Natural killer cell treated with Interleukin-12 subunit alpha and Interleukin-12 subunit beta and Interleukin-15 and Interleukin-18, amount 100 ng/mL, for 72 hours (primary cell): ENCODE data around the gene ZNF436. TPM values are rescaled to one million over a fixed set of nuclear protein-coding genes. Genes with fewer than 3 reads are reported as not detected.
A peak's percentile ranks its signal among the peaks of the same experiment; 100 is the strongest.

Experiments
- ATAC-seq, 2 donors: fragments of 150-1000 bp; cut with Tn5 transposase in 1 of 2; sonication (Bioruptor Pico), chemical (Tn5 transposase) in 1 of 2; 2 replicates each; pipeline ENCODE4 v1.10.0; 2021
- DNase-seq: peaks from one replicate; pipeline ENCODE4 v3.0.0; 2022; ENCODE audit warnings: low spot score
- H3K27ac Mint-ChIP-seq, 2 donors: 1 replicate in 1 of 2; 2 replicates in 1 of 2; pipeline ENCODE4 v1.8.0; 2022; ENCODE audit warnings: mixed read lengths in 2 of 2, mild to moderate bottlenecking in 1 of 2, moderate library complexity in 1 of 2
- H3K27me3 Mint-ChIP-seq, 2 donors: 1 replicate in 1 of 2; 2 replicates in 1 of 2; pipeline ENCODE4 v1.8.0; 2022; ENCODE audit warnings: mixed read lengths in 2 of 2
- H3K36me3 Mint-ChIP-seq: one replicate; pipeline ENCODE4 v1.8.0; 2022; ENCODE audit warnings: mixed read lengths
- H3K4me1 Mint-ChIP-seq, 2 donors: 1 replicate in 1 of 2; 2 replicates in 1 of 2; pipeline ENCODE4 v1.8.0; 2022; ENCODE audit warnings: low read depth in 2 of 2, mixed read lengths in 2 of 2, mild to moderate bottlenecking in 1 of 2
- H3K4me3 Mint-ChIP-seq: one replicate; pipeline ENCODE4 v1.8.0; 2022; ENCODE audit warnings: mixed read lengths
- H3K9me3 Mint-ChIP-seq: 2 replicates; pipeline ENCODE4 v1.8.0; 2022; ENCODE audit warnings: mixed read lengths
- total RNA-seq, 2 donors: library from RNA; stranded (reverse); gene quantifications; one replicate each; pipeline ENCODE4 v1.2.3, GENCODE V29; 2022

Gene ZNF436
- total RNA-seq, 2 donors from 2014 or later = 4.7 to 6.3 TPM

- Mint-ChIP-seq H3K9me3 (peaks cover 4% of the 10 kb centered on the region), H3K4me1 (peaks cover 26 to 29% of the 10 kb centered on the region in 2 donors), H3K4me3 (peak overlapping the region; percentile 93), H3K27ac (peak overlapping the region; percentile 88 to 95), H3K36me3 (peaks cover 30% of the 10 kb centered on the region), H3K27me3 (no peaks in the 10 kb centered on the region)
- DNase-seq = no peak
- ATAC-seq = no peak
These were observed 2.2 kb downstream of the ZNF436 start for GRCh38 chr1:23367451-23367790.

DNA sequence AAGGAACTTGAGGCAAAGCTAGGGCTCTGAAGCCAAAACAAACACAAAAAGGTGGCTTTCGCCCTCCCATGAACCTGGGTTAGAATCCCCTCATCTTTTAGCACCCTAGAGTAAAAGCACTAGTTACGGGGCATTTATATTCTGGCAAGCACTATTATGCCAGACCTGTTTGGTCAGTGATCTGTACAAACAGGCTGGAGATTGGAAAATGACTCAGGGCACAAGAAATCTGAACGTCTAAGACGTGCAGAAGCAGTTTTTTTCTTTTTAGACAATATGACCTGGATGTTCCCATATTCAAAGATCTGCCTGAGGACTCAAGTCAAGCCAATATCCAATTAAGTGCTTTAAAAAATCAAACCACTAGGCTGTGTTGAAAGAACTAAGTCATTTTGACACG, 3.0 kb downstream of the ZNF436 start:
- no peaks in the 10 kb centered on the region for H3K27me3 Mint-ChIP-seq
- DNase-seq (no peak), ATAC-seq (no peak)
- no peak overlapping the region for H3K27ac Mint-ChIP-seq
- H3K4me1 Mint-ChIP-seq = peaks cover 23 to 26% of the 10 kb centered on the region in 2 donors
- peaks cover 7% of the 10 kb centered on the region for H3K9me3 Mint-ChIP-seq
- peak overlapping the region; percentile 93 for H3K4me3 Mint-ChIP-seq
- H3K36me3 Mint-ChIP-seq = peaks cover 38% of the 10 kb centered on the region

DNA sequence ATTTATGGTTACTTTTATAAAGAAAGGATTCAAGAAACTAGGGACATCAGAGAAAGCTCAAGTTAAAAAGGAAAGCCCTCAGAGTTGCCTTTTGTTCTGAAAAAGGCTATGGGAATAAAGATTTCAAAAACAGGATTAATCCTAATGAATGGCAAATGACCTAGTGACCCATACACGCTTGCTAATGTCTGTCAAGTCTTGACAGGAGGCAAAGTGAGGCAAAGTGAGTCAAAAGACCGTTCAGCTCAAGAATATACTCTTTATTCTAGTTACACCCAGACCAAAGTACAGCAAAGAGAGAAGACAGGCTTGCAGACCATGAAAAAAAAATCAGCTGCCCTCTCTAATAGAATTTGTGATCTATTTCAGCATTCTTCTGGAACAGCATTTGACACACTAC, 3.5 kb downstream of the ZNF436 start:
- ATAC-seq (no peak), DNase-seq (no peak)
- Mint-ChIP-seq H3K27me3 (no peaks in the 10 kb centered on the region), H3K9me3 (peaks cover 7% of the 10 kb centered on the region), H3K4me1 (peaks cover 23 to 26% of the 10 kb centered on the region in 2 donors), H3K27ac (no peak overlapping the region), H3K4me3 (no peak overlapping the region), H3K36me3 (peaks cover 43% of the 10 kb centered on the region)

DNA sequence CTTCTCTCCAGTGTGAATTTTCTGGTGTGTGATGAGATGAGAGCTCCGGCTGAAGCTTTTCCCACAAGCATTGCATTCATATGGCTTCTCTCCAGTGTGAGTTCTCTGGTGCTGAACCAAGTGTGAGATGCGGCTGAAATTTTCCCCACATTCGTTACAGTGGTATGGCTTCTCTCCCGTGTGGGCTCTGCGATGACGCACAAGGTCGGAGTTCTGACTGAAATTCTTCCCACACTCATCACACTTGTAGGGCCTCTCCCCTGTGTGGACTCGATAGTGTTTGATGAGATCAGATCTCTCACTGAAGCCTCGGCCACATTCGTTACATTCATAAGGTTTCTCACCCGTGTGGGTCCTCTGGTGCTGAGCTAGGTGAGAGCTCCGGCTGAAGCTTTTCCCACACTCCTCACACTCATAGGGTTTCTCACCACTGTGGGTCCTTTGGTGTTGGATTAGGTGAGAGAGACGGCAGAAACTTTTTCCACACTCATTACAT, 7.4 kb downstream of the ZNF436 start:
- ATAC-seq (no peak), DNase-seq (no peak)
- Mint-ChIP-seq H3K4me3 (no peak overlapping the region), H3K27ac (no peak overlapping the region), H3K36me3 (peaks cover 67% of the 10 kb centered on the region), H3K27me3 (no peaks in the 10 kb centered on the region), H3K9me3 (peaks cover 22% of the 10 kb centered on the region), H3K4me1 (peaks cover 5 to 9% of the 10 kb centered on the region in 2 donors)

- Mint-ChIP-seq H3K27me3 (no peaks in the 10 kb centered on the region), H3K27ac (no peak overlapping the region), H3K9me3 (peaks cover 22% of the 10 kb centered on the region), H3K36me3 (peaks cover 50% of the 10 kb centered on the region), H3K4me1 (peaks cover 5 to 6% of the 10 kb centered on the region in 2 donors), H3K4me3 (no peak overlapping the region)
- DNase-seq (no peak), ATAC-seq (no peak)
These were observed 11.2 kb downstream of the ZNF436 start for GRCh38 chr1:23358310-23358875.

GRCh38 chr1:23357138-23357908, 12.3 kb downstream of the ZNF436 start:
- DNase-seq = no peak
- Mint-ChIP-seq H3K36me3 (peaks cover 40% of the 10 kb centered on the region), H3K4me1 (peaks cover 5 to 6% of the 10 kb centered on the region in 2 donors), H3K27ac (no peak overlapping the region), H3K9me3 (peaks cover 18% of the 10 kb centered on the region), H3K4me3 (no peak overlapping the region), H3K27me3 (no peaks in the 10 kb centered on the region)
- no peak for ATAC-seq

DNA sequence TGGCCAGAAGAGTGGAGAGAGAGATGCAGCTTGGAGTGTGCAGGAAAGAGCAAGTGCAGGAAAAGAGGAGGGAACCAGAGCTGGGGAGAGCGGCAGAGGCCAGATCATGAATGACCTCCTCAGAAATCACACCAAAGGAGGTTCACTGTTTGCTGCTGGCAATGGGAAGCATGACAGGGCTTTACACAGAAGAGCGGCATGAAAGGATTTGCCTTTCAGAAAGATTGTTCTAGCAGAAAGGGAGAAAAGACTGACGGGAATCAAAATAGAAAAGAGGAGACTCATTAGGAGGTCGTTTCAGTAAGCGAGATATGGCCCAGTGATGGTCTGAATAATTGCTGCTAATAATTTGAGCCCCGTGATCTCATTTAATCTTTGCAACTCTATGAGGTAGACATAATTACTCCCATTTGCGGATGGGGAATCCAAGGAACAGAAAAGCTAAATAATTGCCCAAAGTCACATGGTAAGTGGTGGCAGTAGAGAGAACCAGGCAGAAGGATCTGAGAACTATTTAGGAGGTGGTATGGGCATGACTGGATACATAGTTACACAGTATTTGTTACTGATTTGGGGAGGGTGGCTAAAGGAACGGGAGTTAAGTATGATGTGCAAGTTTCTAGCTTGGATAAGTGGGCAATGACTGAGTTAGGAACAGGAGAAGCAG, 13.0 kb downstream of the ZNF436 start:
- H3K27me3 Mint-ChIP-seq = no peaks in the 10 kb centered on the region
- no peak for DNase-seq
- H3K9me3 Mint-ChIP-seq = peaks cover 15% of the 10 kb centered on the region
- peaks cover 32% of the 10 kb centered on the region for H3K36me3 Mint-ChIP-seq
- H3K4me1 Mint-ChIP-seq = peaks cover 5 to 6% of the 10 kb centered on the region in 2 donors
- no peak overlapping the region for H3K27ac Mint-ChIP-seq
- no peak for ATAC-seq
- H3K4me3 Mint-ChIP-seq = no peak overlapping the region

DNA sequence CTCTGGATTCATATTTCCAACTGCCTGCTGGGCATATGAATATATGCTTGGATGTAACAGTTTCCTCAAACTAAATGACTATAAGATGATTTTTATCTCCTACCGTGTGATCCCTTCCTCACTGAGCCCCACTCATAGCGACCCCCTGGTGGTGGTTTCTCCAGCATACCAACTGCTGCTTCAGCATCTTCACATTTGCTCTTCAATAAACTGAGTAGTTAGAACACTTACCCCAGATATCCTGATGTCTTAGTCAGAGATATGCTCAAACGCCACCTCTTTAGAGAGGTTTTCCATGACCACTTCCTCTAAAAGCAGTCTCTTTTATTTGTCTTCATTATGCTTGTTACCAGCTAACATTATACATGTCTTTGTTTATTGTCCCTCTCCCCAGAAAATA, 15.4 kb downstream of the ZNF436 start:
- Mint-ChIP-seq H3K9me3 (peaks cover 3% of the 10 kb centered on the region), H3K36me3 (peaks cover 9% of the 10 kb centered on the region), H3K27ac (no peak overlapping the region), H3K4me1 (peaks cover 5 to 6% of the 10 kb centered on the region in 2 donors), H3K4me3 (no peak overlapping the region), H3K27me3 (no peaks in the 10 kb centered on the region)
- ATAC-seq (no peak), DNase-seq (no peak)

- Mint-ChIP-seq H3K27ac (no peak overlapping the region), H3K4me3 (no peak overlapping the region), H3K36me3 (no peaks in the 10 kb centered on the region), H3K27me3 (no peaks in the 10 kb centered on the region), H3K9me3 (no peaks in the 10 kb centered on the region), H3K4me1 (peaks cover 5 to 6% of the 10 kb centered on the region in 2 donors)
- DNase-seq = no peak
- ATAC-seq = no peak
These were observed 17.4 kb downstream of the ZNF436 start for GRCh38 chr1:23352096-23352695.

DNA sequence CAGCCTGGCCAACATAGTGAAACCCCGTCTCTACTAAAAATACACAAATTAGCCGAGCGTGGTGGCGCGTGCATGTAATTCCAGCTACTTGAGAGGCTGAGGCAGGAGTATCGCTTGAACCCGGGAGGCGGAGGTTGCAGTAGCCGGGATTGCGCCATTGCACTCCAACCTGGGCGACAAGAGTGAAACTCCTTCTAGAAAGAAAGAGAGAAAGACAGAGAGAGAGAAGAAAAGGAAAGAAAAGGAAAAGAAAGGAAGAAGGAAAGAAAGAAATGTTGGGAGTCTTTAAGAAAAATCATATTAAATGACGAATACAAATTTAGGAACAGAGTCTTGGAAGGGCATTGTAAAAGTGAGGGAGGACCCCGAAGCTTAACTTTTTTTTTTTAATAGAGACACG, 23.7 kb downstream of the ZNF436 start:
- DNase-seq (no peak), ATAC-seq (no peak)
- H3K4me1 Mint-ChIP-seq = peaks cover 27 to 33% of the 10 kb centered on the region in 2 donors
- H3K9me3 Mint-ChIP-seq = no peaks in the 10 kb centered on the region
- peak overlapping the region; percentile 46 for H3K4me3 Mint-ChIP-seq
- H3K27me3 Mint-ChIP-seq = no peaks in the 10 kb centered on the region
- H3K27ac Mint-ChIP-seq = peak overlapping the region in 1 of 2 donors; percentile 99
- peaks cover 10% of the 10 kb centered on the region for H3K36me3 Mint-ChIP-seq

- H3K27ac Mint-ChIP-seq = peak overlapping the region; percentile 94 to 99
- no peaks in the 10 kb centered on the region for H3K27me3 Mint-ChIP-seq
- H3K36me3 Mint-ChIP-seq = peaks cover 10% of the 10 kb centered on the region
- ATAC-seq (no peak), DNase-seq (no peak)
- peaks cover 36 to 42% of the 10 kb centered on the region in 2 donors for H3K4me1 Mint-ChIP-seq
- H3K4me3 Mint-ChIP-seq = peak overlapping the region; percentile 96
- no peaks in the 10 kb centered on the region for H3K9me3 Mint-ChIP-seq
These were observed 24.6 kb downstream of the ZNF436 start for GRCh38 chr1:23344987-23345472.

DNA sequence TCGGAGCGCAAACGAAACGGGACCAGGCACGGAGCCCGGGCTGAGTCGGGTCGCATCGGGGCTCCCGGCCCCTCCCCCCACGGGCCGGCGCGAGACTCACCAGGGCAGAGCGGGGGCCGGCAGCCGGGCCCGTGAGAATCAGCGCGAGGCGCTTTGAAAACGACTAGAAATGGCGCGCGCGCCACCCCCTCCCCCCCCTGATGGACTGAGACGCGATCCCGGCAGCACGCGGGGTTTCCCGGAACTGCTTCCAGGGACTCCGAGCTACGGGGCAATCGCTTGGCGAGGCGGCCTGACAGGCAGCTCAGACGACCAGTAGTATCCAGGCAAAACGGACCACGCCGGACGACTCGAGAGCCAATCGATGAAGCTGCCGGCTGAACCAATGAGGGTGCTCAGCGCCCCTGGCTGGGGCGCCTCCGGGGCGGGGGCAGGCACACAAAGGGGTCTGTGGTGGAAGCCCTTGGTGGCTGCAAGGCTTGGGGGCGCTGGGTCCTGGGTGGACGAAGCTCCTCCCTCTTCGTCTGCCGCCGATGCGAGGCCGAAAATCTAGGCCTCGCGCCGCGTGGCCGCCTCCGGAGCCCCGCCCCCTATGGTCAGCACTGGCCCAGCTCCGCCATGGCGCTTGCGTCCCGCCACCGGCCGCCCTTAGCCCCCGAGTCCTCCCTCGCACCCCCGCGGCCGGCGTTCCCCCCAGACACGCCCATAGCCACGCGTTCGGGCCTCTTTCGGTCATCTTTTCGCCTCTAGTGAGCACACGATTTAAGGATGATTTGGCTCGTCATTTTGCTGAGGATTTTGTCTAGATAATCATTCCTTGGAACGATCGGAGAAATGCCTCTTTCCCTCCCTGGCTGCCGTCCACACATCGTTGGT, 25.3 kb downstream of the ZNF436 start, which contains the start of gene HNRNPR:
Gene HNRNPR, minus strand, starts transcription at position 174 of the 876 bp plus-strand sequence. CDS start 3,276 bp downstream, outside the sequence.
- peak within 1 kb of the TSS; percentile 94 to 99 for H3K27ac Mint-ChIP-seq
- H3K4me3 Mint-ChIP-seq = peak within 1 kb of the TSS; percentile 96
- H3K27me3 Mint-ChIP-seq = no peaks in the 10 kb centered on the region
- peaks cover 16% of the 10 kb centered on the region for H3K36me3 Mint-ChIP-seq
- peak; percentile 98 for ATAC-seq
- H3K9me3 Mint-ChIP-seq = no peaks in the 10 kb centered on the region
- DNase-seq = peak; percentile 100
- peaks cover 41 to 48% of the 10 kb centered on the region in 2 donors for H3K4me1 Mint-ChIP-seq
